ENCODE results near the gene DISP3. TPM values are rescaled to one million over a fixed set of nuclear protein-coding genes. Genes with fewer than 3 reads are reported as not detected.

DISP3 gene
- polyA plus RNA-seq, 3 donors: 0.01 TPM; not detected in 2

DNA sequence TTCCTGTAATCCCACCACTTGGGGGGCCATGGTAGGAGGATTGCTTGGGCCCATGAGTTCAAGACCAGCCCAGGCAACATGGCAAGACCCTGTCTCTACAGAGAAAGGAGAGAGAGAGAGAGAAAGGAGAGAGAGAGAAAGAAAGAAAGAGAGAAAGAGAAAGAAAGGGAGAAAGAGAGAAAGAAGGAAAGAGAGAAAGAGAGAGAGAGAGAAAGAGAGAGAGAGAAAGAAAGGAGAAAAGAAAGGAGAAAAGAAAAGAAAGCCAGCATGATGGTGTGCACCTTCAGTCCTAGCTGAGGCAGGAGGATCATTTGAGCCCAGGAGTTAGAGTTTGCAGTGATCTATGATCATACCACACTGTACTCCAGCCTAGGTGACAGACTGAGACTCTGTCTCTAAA lies 82.8 kb downstream of the DISP3 start:
- H3K27me3 ChIP-seq (ENCODE audit: control insufficient read depth in 2 of 2, insufficient read depth in 2 of 2, low read length in 2 of 2): no peaks in the 10 kb centered on the region
- H3K36me3 ChIP-seq (replicated peaks in 1 of 2; ENCODE audit: control insufficient read depth in 1 of 2, insufficient read depth in 2 of 2, low read length in 2 of 2): no peaks in the 10 kb centered on the region
- Mint-ChIP-seq H3K4me1 (peaks cover 6% of the 10 kb centered on the region), H3K27me3 (ENCODE audit: low read depth in 3 of 3) (peaks cover 3 to 17% (median 14%) of the 10 kb centered on the region in 3 donors), H3K4me3 (no peak overlapping the region), H3K36me3 (no peaks in the 10 kb centered on the region), H3K9me3 (no peaks in the 10 kb centered on the region), H3K27ac (no peak overlapping the region)
- no peak overlapping the region for H3K4me3 ChIP-seq (replicated peaks in 1 of 3; ENCODE audit: low read depth in 2 of 3, low read length in 3 of 3)
- H3K79me2 ChIP-seq (ENCODE audit: insufficient read depth, low read length): no peaks in the 10 kb centered on the region
- no peaks in the 10 kb centered on the region for H3K4me1 ChIP-seq (ENCODE audit: control insufficient read depth in 1 of 2, insufficient read depth in 2 of 2, low read length in 2 of 2)
- no peak overlapping the region for H3K9ac ChIP-seq (ENCODE audit: insufficient read depth, low read length, poor library complexity, severe bottlenecking)
- no peak overlapping the region for H3K4me2 ChIP-seq (replicated peaks; ENCODE audit: extremely low read depth, low read length, poor library complexity, severe bottlenecking)
- no peak overlapping the region for H2AFZ ChIP-seq (ENCODE audit: insufficient read depth, low read depth, low read length, poor library complexity, severe bottlenecking)
- no peaks in the 10 kb centered on the region for H4K20me1 ChIP-seq (ENCODE audit: insufficient read depth, low read length)
- intact Hi-C loops (cut with micrococcal nuclease): no loop called here
- H3K9me3 ChIP-seq (replicated peaks in 1 of 2; ENCODE audit: control insufficient read depth in 1 of 2, insufficient read depth in 1 of 2, low read length in 2 of 2): no peaks in the 10 kb centered on the region
- TF ChIP-seq, protein P1, sequence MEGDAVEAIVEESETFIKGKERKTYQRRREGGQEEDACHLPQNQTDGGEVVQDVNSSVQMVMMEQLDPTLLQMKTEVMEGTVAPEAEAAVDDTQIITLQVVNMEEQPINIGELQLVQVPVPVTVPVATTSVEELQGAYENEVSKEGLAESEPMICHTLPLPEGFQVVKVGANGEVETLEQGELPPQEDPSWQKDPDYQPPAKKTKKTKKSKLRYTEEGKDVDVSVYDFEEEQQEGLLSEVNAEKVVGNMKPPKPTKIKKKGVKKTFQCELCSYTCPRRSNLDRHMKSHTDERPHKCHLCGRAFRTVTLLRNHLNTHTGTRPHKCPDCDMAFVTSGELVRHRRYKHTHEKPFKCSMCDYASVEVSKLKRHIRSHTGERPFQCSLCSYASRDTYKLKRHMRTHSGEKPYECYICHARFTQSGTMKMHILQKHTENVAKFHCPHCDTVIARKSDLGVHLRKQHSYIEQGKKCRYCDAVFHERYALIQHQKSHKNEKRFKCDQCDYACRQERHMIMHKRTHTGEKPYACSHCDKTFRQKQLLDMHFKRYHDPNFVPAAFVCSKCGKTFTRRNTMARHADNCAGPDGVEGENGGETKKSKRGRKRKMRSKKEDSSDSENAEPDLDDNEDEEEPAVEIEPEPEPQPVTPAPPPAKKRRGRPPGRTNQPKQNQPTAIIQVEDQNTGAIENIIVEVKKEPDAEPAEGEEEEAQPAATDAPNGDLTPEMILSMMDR (IDR thresholded peaks at IDR 0.05): no peak
- H3K27ac ChIP-seq (ENCODE audit: low read depth in 1 of 2, low read length in 2 of 2): no peak overlapping the region
- DNase-seq: no peak

DNA sequence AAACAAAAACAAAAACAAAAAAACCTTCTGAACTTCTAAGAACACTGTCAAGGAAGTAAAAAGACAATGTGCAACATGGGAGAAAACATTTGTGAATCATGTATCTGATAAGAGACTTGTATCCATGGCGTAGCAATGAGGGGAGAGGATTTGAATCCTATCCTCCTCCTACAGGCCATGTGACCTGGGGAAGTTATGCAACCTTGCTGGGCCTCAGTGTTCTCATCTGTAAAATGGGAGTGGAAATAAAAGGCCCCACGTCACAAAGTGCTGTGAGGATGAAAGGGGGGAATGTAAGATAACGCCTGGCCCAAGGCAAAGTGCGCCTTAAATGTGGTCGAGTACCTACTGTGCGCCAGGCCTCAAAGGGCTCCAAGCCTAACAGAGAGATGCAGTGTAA lies 83.7 kb downstream of the DISP3 start:
- Mint-ChIP-seq H3K4me3 (no peak overlapping the region), H3K36me3 (no peaks in the 10 kb centered on the region), H3K27ac (no peak overlapping the region), H3K4me1 (peaks cover 6% of the 10 kb centered on the region), H3K9me3 (peaks cover 0 to 3% (median 0%) of the 10 kb centered on the region in 7 donors), H3K27me3 (ENCODE audit: low read depth in 3 of 3) (peaks cover 3 to 14% (median 14%) of the 10 kb centered on the region in 3 donors)
- Histone ChIP-seq H4K20me1 (ENCODE audit: insufficient read depth, low read length) (no peaks in the 10 kb centered on the region), H2AFZ (ENCODE audit: insufficient read depth, low read depth, low read length, poor library complexity, severe bottlenecking) (no peak overlapping the region), H3K9me3 (replicated peaks in 1 of 2; ENCODE audit: control insufficient read depth in 1 of 2, insufficient read depth in 1 of 2, low read length in 2 of 2) (no peaks in the 10 kb centered on the region), H3K36me3 (replicated peaks in 1 of 2; ENCODE audit: control insufficient read depth in 1 of 2, insufficient read depth in 2 of 2, low read length in 2 of 2) (no peaks in the 10 kb centered on the region), H3K27ac (ENCODE audit: low read depth in 1 of 2, low read length in 2 of 2) (no peak overlapping the region), H3K4me2 (replicated peaks; ENCODE audit: extremely low read depth, low read length, poor library complexity, severe bottlenecking) (no peak overlapping the region), H3K9ac (ENCODE audit: insufficient read depth, low read length, poor library complexity, severe bottlenecking) (no peak overlapping the region), H3K27me3 (ENCODE audit: control insufficient read depth in 2 of 2, insufficient read depth in 2 of 2, low read length in 2 of 2) (no peaks in the 10 kb centered on the region), H3K4me3 (replicated peaks in 1 of 3; ENCODE audit: low read depth in 2 of 3, low read length in 3 of 3) (no peak overlapping the region), H3K4me1 (ENCODE audit: control insufficient read depth in 1 of 2, insufficient read depth in 2 of 2, low read length in 2 of 2) (no peaks in the 10 kb centered on the region), H3K79me2 (ENCODE audit: insufficient read depth, low read length) (no peaks in the 10 kb centered on the region)
- WGBS (ENCODE audit: insufficient coverage): 93% methylated on average over 5 of the region's 6 CpGs
- TF ChIP-seq, protein P1 (IDR thresholded peaks at IDR 0.05): no peak
- DNase-seq: no peak
- intact Hi-C loops (cut with micrococcal nuclease): no loop called here
